Right hindlimb (tissue), 1 donor: Measurements from ENCODE around the gene STX1B.

Experiments
- DNase-seq: peaks from one replicate; pipeline ENCODE4 v3.0.0-alpha.2; 2018

STX1B gene

GRCh38 chr16:30974348-30974747 lies 36.1 kb downstream of the STX1B start:
- DNase-seq: no peak

GRCh38 chr16:30972872-30973271 lies 37.6 kb downstream of the STX1B start:
- no peak for DNase-seq

- DNase-seq: no peak
Observed at GRCh38 chr16:30971298-30971697, 39.1 kb downstream of the STX1B start.

- no peak for DNase-seq
Observed at GRCh38 chr16:30969246-30969842, 41.1 kb downstream of the STX1B start.

- no peak for DNase-seq
Observed at GRCh38 chr16:30967795-30968194, 42.6 kb downstream of the STX1B start.

GRCh38 chr16:30966033-30966619 lies 44.3 kb downstream of the STX1B start:
- DNase-seq: no peak

GRCh38 chr16:30965436-30965835 lies 45.0 kb downstream of the STX1B start:
- no peak for DNase-seq

- DNase-seq: no peak
Observed at GRCh38 chr16:30964574-30965226, 45.7 kb downstream of the STX1B start.

- DNase-seq: no peak
Observed at GRCh38 chr16:30963925-30964511, 46.4 kb downstream of the STX1B start.

- no peak for DNase-seq
Observed at GRCh38 chr16:30961384-30961783, 49.1 kb downstream of the STX1B start.

GRCh38 chr16:30958175-30959079 lies 52.0 kb downstream of the STX1B start:
- peak; percentile 80 for DNase-seq

- DNase-seq: peak; percentile 97
Observed at GRCh38 chr16:30957456-30958174, 52.8 kb downstream of the STX1B start, which contains the start of gene SETD1A. TSS of gene SETD1A (plus strand) at chr16:30957754. CDS start at chr16:30958732, 978 bp downstream.

GRCh38 chr16:30956601-30957455 lies 53.6 kb downstream of the STX1B start:
- peak; percentile 90 for DNase-seq

- DNase-seq: no peak
Observed at GRCh38 chr16:30954993-30955392, 55.4 kb downstream of the STX1B start.

- peak; percentile 81 for DNase-seq
Observed at GRCh38 chr16:30953511-30954124, 56.8 kb downstream of the STX1B start.

GRCh38 chr16:30953111-30953510 lies 57.3 kb downstream of the STX1B start:
- no peak for DNase-seq

GRCh38 chr16:30951750-30952149 lies 58.7 kb downstream of the STX1B start:
- peak; percentile 48 for DNase-seq

GRCh38 chr16:30951193-30951592 lies 59.2 kb downstream of the STX1B start:
- DNase-seq: no peak

GRCh38 chr16:30950516-30951065 lies 59.8 kb downstream of the STX1B start:
- no peak for DNase-seq
